HG02623 (cell line): Measurements from ENCODE around the gene PTDSS2.

Experiments
- ATAC-seq: cut with Tn5 transposase; IDR thresholded peaks from one replicate; pipeline ENCODE4 v1.9.1; 2021; ENCODE audit warnings: moderate library complexity; ENCODE audit not compliant: unreplicated experiment

PTDSS2 gene

DNA sequence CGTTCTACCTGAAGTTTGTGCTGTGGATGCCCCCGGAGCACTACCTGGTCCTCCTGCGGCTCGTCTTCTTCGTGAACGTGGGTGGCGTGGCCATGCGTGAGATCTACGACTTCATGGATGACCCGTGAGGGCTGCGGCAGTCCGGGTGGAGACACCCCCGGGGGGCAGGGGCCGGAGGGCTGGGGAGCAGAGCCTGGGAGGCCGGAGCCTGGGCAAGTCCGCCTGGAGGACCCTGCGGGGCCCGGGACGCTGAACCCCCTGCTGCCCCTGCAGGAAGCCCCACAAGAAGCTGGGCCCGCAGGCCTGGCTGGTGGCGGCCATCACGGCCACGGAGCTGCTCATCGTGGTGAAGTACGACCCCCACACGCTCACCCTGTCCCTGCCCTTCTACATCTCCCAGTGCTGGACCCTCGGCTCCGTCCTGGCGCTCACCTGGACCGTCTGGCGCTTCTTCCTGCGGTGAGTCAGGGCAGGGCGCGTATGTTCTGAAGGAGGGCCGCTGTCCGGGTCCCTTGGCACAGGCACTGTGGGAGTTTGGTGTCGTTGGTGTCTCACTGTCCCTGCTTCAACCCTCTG, 39.6 kb downstream of the PTDSS2 start:
- no peak for ATAC-seq

DNA sequence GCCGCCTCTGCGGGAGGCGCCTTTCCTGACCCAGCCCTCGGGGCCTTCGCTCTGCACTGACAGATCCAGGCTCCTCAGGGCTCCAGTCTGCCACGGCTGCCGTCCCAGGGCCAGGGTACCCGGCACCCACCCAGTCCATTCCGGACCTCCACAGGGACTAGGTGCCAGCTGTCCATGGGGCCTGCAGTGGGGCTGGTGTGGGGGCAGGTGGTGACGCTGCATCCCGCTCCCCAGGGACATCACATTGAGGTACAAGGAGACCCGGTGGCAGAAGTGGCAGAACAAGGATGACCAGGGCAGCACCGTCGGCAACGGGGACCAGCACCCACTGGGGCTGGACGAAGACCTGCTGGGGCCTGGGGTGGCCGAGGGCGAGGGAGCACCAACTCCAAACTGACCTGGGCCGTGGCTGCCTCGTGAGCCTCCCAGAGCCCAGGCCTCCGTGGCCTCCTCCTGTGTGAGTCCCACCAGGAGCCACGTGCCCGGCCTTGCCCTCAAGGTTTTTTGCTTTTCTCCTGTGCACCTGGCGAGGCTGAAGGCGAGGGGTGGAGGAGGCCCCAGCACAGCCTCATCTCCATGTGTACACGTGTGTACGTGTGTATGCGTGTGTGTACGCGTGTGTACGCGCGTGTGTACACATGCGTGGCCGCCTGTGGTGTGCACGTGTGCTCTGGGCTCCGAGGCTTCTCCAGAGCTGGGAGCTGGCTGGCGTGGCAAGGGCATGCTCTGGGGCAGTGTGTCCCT, 40.3 kb downstream of the PTDSS2 start:
- ATAC-seq: no peak

GRCh38 chr11:490930-491260, 40.8 kb downstream of the PTDSS2 start:
- no peak for ATAC-seq

DNA sequence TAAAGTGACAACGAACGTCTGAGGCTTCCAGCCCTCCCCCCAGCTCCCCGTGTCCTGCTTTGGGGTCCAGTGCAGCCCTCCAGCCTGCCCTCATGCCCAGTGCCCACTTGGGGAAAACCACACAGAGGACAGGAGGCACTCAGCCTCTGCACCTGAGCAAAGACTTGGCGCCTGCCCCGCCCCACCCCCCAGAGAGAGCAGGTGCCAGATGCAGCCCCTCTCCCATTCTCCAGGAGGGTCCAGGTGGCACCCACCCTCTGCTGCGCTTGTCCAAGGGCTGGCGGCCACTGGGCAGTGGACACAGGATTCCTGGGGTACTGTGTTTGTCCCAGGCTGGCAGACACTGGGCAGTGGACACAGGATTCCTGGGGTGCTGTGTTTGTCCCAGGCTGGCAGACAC, 41.3 kb downstream of the PTDSS2 start:
- ATAC-seq: no peak

GRCh38 chr11:492427-493226, 42.5 kb downstream of the PTDSS2 start:
- ATAC-seq: no peak

- ATAC-seq: no peak
These were observed 44.9 kb downstream of the PTDSS2 start for GRCh38 chr11:494761-495536.

DNA sequence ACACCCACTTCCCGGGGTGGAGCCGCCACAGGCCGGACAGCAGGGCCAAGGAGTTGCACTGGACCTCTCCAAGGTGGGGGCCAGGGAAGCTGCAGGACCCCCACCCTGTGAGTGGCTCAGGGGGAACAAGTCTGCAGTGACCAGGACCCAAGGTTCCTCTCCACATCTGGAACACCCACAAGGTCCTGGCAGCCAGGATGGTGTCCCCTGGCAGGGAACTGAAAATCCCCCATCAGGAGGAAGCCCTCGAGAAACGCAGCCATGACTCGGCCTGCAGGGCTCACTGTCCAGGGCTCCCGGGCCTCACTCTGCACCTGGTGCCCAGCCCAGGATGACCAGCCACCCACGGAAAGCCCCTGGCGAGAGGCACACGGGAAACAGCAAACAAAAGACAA, 45.5 kb downstream of the PTDSS2 start:
- no peak for ATAC-seq

DNA sequence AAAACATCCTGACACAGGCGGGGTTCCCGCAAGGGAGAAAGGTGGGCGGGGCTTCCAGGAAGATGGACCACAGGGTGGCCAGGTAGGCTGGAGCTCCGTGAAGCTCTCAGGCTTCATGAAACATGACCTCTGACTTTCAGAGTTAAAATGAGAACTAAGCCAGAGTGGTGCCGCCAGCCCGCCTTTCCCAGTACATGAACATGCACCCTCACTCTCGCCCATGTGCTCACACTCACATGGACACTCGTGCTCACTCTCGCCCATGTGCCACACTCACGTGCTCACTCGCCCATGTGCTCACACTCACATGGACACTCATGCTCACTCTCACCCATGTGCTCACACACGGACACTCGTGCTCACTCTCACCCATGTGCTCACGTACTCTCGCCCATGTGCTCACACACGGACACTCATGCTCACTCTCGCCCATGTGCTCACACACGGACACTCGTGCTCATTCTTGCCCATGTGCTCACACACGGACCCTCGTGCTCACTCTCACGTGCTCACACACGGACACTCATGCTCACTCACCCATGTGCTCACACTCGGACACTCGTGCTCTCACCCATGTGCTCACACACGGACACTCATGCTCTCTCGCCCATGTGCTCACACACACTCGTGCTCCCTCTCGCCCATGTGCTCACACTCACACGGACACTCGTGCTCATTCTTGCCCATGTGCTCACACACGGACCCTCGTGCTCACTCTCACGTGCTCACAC, 46.9 kb downstream of the PTDSS2 start:
- ATAC-seq: no peak

DNA sequence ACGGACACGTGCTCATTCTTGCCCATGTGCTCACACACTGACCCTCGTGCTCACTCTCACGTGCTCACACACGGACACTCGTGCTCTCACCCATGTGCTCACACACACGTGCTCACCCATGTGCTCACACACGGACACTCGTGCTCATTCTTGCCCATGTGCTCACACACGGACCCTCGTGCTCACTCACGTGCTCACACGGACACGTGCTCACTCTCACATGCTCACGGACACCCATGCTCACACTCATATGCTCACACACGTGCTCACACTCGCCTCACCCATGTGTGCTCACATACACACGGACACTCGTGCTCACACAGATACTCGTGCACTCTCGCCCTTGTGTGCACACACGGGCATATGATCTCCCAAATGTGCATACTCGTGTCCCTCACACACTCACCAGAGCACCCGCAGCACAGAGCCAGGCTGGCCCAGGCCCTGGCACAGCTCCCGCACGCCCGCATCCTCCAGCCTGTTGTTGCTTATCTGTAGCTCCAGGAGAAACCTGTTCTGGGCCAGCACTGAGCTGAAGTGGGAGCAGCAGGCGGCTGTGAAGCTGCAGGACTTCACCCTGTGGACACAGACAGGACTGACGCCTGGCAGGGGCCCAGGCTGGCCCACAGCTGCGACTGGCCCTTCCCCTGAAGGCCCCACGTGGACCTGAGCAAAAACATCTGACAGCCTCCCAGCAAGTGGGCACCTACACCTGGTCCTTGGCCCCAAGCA, 47.7 kb downstream of the PTDSS2 start:
- ATAC-seq: no peak

DNA sequence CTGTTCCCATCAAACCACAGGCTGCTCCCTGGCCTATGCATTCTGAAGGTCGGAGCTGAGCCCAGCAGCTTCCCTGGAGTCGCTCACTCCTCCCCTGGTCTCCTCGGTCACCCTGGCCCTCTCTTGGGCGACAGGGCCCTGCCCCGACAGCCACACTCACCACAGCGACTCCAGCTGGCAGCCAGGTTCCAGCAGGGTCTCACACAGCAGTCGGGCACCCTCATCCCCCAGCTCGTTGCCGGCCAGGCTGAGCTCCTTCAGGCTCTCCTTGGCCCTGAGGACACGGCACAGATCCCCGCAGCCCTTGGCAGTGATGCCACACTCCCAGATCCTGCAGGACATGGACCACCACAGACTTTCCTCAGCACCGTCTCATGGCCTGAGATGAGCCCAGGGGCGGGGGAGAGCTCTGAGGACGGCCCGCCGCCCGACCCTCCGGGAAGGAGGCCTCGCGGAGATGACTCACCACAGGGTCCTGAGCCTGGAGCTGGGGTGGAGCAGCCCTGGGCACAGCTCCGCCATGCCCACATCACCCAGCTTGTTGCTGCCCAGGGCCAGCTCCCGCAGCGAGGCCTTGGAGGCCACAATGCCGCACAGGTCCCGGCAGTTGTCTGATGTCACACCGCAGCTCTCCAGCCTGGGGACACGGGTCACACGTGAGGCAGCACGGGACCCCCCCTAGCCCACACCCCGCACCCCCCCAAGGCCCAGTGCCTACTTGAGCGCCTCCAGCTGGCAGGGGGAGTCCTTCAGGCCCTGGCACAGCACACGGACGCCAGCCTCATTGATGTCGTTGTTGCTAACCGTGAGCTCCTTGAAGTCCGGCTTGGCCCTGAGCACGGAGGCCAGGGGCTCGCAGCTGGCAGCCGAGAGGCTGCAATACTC, 48.5 kb downstream of the PTDSS2 start:
- no peak for ATAC-seq

DNA sequence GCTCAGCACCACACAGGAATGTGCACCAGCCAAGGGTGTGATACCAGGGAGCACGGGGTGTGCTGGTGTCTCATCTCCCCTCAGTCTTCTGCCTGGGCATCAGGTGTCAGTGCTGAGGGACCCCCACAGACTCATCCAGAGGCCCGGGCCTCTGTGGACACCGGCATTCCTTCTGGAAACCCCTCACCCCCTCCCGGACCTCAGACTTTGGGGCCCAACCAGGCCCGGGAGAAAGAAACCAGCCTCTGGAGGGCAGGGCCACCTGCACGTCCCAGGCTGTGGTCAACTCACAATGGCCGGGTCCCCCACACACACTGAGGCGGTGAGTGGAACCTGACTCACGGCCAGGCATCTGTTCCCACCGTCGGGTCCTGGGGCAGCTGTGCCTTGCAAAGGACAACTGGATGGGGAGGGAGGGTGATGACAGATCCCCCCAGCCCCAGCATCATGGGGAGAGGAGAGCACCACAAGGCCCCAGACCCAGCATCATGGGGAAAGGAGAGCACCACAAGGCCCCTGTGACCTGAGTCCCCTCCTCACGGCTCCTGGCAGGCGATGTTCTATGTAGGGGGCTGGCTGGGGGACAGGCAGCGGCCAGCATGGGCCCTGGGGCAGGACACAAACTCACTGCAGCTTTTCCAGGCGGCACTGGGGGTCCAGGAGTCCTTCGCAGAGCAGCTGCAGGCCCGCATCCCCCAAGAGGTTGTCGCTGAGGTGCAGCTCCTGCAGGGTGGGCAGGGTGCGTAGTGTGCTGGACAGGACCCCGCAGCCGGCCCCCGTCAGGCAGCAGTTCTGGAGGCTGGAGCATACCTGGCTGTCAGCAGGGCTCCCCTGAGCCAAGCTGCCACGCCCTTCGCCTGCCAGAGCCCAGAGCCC, 49.4 kb downstream of the PTDSS2 start:
- no peak for ATAC-seq

DNA sequence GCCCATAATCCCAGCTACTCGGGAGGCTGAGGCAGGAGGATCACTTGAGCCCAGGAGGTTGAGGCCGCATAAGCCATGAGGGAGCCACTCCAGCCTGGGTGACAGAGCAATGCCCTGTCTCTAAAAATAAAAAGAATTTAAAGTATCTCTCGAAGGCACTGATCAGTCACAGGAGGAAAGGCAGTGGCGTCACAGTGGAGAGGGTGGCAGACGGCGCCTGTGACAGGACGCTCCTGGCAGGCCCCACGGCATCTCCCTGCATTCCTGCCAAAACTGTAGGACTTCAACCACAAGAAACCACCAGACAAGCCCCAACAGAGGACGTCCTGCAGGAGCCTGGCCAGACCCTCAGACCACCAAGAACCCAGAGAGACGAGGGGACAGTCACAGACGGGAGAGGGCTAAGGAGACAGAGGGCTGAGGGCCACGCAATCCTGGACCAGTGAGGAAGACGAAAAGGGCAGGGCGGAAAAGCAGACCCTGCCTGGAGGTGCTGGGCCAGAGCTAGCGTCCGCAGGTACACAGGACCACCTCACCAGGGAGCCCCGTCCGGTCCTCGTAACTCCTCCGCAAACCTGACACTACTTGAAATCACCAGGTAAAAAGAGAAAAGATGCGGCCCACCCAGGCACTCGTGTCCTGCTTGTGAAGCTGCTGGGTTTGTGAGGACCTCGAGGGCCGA, 51.1 kb downstream of the PTDSS2 start:
- no peak for ATAC-seq

DNA sequence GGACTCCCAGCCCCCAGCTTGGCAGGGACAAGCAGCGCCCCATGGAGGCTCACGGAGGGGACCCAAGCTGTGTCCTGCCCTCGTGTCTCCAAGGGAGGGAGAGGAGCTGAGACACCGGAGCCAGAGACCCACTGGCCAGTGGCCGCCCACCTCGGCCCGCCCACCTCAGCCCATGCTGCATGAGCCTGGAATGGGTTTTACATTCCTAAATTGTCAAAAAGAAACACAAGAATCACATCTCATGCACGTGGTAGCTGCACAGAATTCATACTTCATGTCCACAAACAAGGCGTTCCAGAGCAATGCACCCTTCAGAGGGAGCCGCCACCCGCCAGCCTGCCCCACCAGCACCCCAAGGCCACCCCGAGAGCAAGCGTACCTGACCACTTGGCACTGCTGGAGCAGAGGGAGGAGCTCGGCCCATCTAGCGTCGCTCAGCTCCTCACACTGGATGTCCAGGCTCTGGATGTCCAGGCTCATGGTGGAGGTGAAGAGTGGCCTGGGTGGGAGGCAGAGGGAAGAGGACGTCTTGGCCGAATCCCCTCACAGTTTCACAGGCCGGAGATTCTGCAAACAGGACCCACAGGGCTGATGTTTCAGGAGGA, 51.7 kb downstream of the PTDSS2 start:
- no peak for ATAC-seq

- no peak for ATAC-seq
These were observed 52.5 kb downstream of the PTDSS2 start for GRCh38 chr11:502288-503178.

- ATAC-seq: no peak
These were observed 53.3 kb downstream of the PTDSS2 start for GRCh38 chr11:503179-503981.
